Measurements from ENCODE around the gene GPBP1L1.

GPBP1L1 gene

GRCh38 chr1:45629035-45629434 lies 57.3 kb downstream of the GPBP1L1 start:
- no peak for TF ChIP-seq CTCF (IDR thresholded peaks at IDR 0.05; ENCODE audit: extremely low read depth, missing control alignments)
- no peak for DNase-seq (ENCODE audit: low spot score)

GRCh38 chr1:45623972-45624371 lies 62.4 kb downstream of the GPBP1L1 start, which contains the start of gene CCDC17:
Gene CCDC17 (minus strand): TSS chr1:45624054. CDS start chr1:45623909, 145 bp downstream.
- no peak for TF ChIP-seq CTCF (IDR thresholded peaks at IDR 0.05; ENCODE audit: extremely low read depth, missing control alignments)
- no peak for DNase-seq (ENCODE audit: low spot score)

- DNase-seq (ENCODE audit: low spot score), result no peak
- TF ChIP-seq CTCF (IDR thresholded peaks at IDR 0.05; ENCODE audit: extremely low read depth, missing control alignments), result no peak
Observed at GRCh38 chr1:45622524-45623394, 63.6 kb downstream of the GPBP1L1 start.

GRCh38 chr1:45621895-45622523 lies 64.3 kb downstream of the GPBP1L1 start:
- no peak for DNase-seq (ENCODE audit: low spot score)
- no peak for TF ChIP-seq CTCF (IDR thresholded peaks at IDR 0.05; ENCODE audit: extremely low read depth, missing control alignments)

- TF ChIP-seq CTCF (IDR thresholded peaks at IDR 0.05; ENCODE audit: extremely low read depth, missing control alignments), result no peak
- peak; percentile 34 for DNase-seq (ENCODE audit: low spot score)
Observed at GRCh38 chr1:45621501-45621836, 64.9 kb downstream of the GPBP1L1 start.

- DNase-seq (ENCODE audit: low spot score), result peak; percentile 21
- TF ChIP-seq CTCF (IDR thresholded peaks at IDR 0.05; ENCODE audit: extremely low read depth, missing control alignments), result no peak
Observed at GRCh38 chr1:45620588-45621500, 65.5 kb downstream of the GPBP1L1 start.
